NCI-H446 treated with DMSO at 0.1 percent for 48 hours (cell line): ENCODE measurements around the gene PATZ1.

Experiments used
- DNase-seq: peaks from one replicate; lab custom pipeline; 2025; lab: John Stamatoyannopoulos, UW

Gene PATZ1

DNA sequence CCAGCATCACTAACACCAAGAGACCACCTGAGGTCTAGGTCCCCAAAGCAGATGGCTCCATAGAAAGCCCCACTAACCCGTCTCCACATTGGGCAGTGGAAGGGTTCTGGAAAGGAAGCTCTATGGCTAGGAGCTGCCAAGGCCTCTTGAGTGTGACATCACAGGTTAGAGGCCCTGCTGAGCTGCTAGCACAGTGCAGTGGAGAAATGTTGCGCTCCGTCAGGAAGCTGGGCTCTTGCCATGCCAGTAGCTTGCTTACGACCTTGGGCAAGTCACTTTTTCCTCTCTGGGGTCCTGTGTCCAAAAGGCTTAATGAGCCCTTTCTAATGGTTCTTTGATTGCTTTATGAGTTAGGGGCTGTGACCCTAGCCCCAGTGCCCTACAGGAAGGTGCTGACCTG is 64.4 kb downstream of the PATZ1 start:
- DNase-seq: no peak

DNA sequence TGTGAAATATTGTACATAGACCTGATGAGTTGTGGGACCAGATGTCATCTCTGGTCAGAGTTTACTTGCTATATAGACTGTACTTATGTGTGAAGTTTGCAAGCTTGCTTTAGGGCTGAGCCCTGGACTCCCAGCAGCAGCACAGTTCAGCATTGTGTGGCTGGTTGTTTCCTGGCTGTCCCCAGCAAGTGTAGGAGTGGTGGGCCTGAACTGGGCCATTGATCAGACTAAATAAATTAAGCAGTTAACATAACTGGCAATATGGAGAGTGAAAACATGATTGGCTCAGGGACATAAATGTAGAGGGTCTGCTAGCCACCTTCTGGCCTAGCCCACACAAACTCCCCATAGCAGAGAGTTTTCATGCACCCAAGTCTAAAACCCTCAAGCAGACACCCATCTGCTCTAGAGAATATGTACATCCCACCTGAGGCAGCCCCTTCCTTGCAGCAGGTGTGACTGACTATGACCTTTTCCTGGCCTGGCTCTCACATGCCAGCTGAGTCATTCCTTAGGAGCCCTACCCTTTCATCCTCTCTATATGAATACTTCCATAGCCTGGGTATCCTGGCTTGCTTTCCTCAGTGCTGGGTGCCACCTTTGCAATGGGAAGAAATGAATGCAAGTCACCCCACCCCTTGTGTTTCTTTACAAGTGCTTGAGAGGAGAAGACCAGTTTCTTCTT is 66.2 kb downstream of the PATZ1 start:
- DNase-seq: no peak

DNA sequence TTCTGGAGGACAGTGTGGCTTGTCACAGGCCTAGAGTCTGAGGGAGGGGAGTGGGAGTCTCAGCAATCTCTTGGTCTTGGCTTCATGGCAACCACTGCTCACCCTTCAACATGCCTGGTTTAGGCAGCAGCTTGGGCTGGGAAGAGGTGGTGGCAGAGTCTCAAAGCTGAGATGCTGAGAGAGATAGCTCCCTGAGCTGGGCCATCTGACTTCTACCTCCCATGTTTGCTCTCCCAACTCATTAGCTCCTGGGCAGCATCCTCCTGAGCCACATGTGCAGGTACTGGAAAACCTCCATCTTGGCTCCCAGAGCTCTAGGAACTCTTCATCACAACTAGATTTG is 66.8 kb downstream of the PATZ1 start:
- DNase-seq: no peak

DNA sequence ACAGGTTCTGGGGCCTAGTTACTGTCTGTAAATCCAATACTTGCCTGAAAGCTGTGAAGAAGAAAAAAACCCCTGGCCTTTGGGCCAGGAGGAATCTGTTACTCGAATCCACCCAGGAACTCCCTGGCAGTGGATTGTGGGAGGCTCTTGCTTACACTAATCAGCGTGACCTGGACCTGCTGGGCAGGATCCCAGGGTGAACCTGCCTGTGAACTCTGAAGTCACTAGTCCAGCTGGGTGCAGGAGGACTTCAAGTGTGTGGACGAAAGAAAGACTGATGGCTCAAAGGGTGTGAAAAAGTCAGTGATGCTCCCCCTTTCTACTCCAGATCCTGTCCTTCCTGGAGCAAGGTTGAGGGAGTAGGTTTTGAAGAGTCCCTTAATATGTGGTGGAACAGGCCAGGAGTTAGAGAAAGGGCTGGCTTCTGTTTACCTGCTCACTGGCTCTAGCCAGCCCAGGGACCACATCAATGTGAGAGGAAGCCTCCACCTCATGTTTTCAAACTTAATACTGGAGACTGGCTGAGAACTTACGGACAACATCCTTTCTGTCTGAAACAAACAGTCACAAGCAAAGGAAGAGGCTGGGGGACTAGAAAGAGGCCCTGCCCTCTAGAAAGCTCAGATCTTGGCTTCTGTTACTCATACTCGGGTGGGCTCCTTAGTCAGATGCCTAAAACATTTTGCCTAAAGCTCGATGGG is 67.4 kb downstream of the PATZ1 start:
- DNase-seq: no peak

DNA sequence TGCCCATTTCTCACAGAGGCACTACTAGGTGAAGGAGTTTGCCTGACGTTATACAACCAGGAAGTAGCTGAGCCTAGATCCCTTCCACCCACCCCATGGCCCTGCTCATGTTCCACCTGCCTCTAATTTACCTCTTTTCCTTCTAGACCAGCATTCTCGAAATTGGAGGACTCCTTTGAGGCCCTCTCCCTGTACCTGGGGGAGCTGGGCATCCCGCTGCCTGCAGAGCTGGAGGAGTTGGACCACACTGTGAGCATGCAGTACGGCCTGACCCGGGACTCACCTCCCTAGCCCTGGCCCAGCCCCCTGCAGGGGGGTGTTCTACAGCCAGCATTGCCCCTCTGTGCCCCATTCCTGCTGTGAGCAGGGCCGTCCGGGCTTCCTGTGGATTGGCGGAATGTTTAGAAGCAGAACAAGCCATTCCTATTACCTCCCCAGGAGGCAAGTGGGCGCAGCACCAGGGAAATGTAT is 68.0 kb downstream of the PATZ1 start:
- no peak for DNase-seq

DNA sequence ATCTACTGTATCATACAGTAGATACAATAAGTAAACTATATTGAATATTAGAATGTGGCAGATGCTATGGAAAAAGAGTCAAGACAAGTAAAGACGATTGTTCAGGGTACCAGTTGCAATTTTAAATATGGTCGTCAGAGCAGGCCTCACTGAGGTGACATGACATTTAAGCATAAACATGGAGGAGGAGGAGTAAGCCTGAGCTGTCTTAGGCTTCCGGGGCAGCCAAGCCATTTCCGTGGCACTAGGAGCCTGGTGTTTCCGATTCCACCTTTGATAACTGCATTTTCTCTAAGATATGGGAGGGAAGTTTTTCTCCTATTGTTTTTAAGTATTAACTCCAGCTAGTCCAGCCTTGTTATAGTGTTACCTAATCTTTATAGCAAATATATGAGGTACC is 68.4 kb downstream of the PATZ1 start:
- DNase-seq: no peak

DNA sequence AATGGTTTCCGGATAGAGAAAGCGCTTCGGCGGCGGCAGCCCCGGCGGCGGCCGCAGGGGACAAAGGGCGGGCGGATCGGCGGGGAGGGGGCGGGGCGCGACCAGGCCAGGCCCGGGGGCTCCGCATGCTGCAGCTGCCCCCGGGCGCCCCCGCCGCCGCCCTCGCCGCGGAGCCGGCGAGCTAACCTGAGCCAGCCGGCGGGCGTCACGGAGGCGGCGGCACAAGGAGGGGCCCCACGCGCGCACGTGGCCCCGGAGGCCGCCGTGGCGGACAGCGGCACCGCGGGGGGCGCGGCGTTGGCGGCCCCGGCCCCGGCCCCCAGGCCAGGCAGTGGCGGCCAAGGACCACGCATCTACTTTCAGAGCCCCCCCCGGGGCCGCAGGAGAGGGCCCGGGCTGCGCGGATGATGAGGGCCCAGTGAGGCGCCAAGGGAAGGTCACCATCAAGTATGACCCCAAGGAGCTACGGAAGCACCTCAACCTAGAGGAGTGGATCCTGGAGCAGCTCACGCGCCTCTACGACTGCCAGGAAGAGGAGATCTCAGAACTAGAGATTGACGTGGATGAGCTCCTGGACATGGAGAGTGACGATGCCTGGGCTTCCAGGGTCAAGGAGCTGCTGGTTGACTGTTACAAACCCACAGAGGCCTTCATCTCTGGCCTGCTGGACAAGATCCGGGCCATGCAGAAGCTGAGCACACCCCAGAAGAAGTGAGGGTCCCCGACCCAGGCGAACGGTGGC is 69.5 kb downstream of the PATZ1 start:
- DNase-seq: no peak
